Brain microvascular endothelial cell (primary cell): ENCODE data around the gene PRR35.

Experiments used
- DNase-seq: peaks from one replicate; pipeline ENCODE4 v3.0.0-alpha.2; 2020
- H3K27ac ChIP-seq: fragments of 250-450 bp; sonication (Bioruptor Pico); 2 replicates; pipeline ENCODE4 v1.5.1; 2020; ENCODE audit warnings: mild to moderate bottlenecking, moderate library complexity
- H3K27me3 ChIP-seq: fragments of 250-450 bp; sonication (Bioruptor Pico); replicated peaks from 2 replicates; pipeline ENCODE4 v1.5.1; 2020; ENCODE audit warnings: mild to moderate bottlenecking
- H3K36me3 ChIP-seq: fragments of 250-450 bp; sonication (Bioruptor Pico); replicated peaks from 2 replicates; pipeline ENCODE4 v1.5.1; 2020; ENCODE audit warnings: mild to moderate bottlenecking
- H3K4me3 ChIP-seq: 2 replicates; pipeline ENCODE4 v1.5.1; 2011; ENCODE audit warnings: low read depth, mild to moderate bottlenecking, control low read depth, low read length, moderate library complexity
- in situ Hi-C: cut with HindIII; loops from 2 replicates; pipeline ENCODE4 v1.10.0; 2017; ENCODE audit warnings: low sequenced_read_pairs, low pct_ligation_motif_present
- TF ChIP-seq, protein P1 (sequence below): IDR thresholded peaks from 2 replicates; pipeline ENCODE4 v1.5.1; 2011; ENCODE audit warnings: low read depth, mild to moderate bottlenecking, moderate library complexity, low read length, control low read depth, inconsistent platforms; ENCODE audit errors: missing control alignments

The PRR35 gene

DNA sequence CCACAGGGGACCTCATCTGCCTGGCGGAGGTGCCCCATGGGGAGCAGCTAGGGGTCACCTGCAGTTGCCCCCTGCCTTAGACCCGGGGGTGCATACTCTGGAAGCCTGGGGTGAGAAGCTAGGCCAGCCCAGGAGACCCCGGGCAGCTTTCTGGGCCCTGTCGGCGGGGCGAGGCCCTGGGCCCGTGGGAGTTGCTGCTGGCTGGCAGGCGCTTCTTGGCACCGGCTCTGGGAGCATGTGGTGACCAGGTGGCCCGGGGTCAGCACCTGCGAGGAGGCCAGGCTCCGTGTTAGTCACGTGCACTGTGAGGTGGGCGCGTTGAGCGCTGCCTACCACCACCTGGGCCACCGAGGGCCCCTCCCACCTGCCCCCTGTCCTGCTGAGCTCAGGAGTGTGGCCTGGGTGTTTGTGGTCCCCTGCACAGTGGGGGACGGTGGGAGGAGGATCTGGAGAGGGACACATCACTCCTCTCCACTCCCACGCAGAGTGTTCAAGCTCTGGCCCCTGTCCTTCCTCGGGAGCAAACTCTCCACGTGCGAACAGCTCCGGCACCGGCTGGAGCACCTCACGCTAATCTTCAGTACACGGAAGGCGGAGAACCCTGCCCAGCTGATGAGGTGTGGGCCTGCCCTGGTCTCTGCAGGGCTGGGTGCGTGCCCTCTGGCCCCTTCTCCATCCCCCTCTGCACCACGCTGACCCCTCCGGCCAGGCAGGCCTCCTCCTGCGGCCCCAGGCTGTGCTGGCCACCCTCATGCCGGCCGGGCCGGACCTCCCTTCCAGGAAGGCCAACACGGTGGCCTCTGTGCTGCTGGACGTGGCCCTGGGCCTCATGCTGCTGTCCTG is 15.4 kb downstream of the PRR35 start:
- in situ Hi-C loops = no loop called here
- TF ChIP-seq, protein P1, sequence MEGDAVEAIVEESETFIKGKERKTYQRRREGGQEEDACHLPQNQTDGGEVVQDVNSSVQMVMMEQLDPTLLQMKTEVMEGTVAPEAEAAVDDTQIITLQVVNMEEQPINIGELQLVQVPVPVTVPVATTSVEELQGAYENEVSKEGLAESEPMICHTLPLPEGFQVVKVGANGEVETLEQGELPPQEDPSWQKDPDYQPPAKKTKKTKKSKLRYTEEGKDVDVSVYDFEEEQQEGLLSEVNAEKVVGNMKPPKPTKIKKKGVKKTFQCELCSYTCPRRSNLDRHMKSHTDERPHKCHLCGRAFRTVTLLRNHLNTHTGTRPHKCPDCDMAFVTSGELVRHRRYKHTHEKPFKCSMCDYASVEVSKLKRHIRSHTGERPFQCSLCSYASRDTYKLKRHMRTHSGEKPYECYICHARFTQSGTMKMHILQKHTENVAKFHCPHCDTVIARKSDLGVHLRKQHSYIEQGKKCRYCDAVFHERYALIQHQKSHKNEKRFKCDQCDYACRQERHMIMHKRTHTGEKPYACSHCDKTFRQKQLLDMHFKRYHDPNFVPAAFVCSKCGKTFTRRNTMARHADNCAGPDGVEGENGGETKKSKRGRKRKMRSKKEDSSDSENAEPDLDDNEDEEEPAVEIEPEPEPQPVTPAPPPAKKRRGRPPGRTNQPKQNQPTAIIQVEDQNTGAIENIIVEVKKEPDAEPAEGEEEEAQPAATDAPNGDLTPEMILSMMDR = no peak
- Histone ChIP-seq H3K27ac (no peak overlapping the region), H3K36me3 (peaks cover 17% of the 10 kb centered on the region), H3K27me3 (no peaks in the 10 kb centered on the region), H3K4me3 (no peak overlapping the region)
- no peak for DNase-seq

DNA sequence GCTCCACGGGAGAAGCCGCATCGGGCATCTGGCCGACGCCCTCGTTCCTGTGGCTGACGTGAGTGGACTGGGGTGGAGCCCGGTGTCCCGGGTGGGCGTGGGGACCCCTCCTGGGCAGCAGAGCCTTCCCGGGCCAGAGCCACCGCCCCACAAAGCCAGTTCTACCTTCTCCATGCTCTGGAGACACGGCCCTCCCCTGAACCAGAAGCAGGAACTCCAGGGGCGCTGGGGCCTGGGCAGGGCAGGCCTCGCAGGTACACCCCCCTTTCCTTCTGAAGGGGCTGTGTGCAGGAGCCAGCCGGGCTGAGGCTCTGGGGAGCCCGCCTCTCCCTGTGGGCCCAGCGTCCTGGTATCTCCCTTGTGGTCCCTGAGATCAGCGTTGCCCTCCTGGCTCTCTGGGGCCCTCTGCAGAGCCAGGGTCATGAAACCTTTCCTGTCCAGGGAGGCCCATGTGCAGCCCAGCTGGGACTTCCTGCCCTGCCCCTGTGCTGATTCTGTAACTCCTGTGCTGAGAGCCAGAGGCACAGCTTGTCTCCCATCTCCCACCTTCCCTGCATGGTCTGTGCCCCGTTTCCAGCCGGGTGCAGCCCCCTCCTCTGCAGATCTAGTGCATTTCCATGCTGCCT is 16.1 kb downstream of the PRR35 start:
- Histone ChIP-seq H3K36me3 (peaks cover 17% of the 10 kb centered on the region), H3K27me3 (no peaks in the 10 kb centered on the region), H3K27ac (no peak overlapping the region), H3K4me3 (no peak overlapping the region)
- in situ Hi-C loops = no loop called here
- no peak for DNase-seq
- TF ChIP-seq, protein P1 = no peak

DNA sequence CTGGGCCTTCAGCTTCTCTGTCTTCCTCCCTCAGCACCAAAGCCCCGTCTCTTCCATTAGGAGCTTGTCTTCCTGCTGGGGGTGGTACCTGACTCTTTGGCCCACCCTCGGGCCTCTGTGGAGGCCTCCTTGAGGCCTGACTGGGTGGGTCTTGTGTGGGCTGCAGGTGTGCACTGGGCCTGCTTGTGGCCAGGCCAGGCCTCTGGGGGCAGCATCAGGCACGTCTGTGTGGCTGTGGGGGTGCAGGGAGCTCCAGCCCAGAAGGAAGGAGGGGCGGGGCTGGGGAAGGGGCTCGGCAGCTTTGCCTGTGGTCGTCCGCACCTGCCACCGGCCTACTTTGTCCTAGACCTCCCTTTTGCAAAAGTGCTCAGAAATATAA is 16.6 kb downstream of the PRR35 start:
- TF ChIP-seq, protein P1 = no peak
- in situ Hi-C loops = no loop called here
- peaks cover 17% of the 10 kb centered on the region for H3K36me3 ChIP-seq
- DNase-seq = no peak
- H3K4me3 ChIP-seq = no peak overlapping the region
- no peak overlapping the region for H3K27ac ChIP-seq
- H3K27me3 ChIP-seq = no peaks in the 10 kb centered on the region

DNA sequence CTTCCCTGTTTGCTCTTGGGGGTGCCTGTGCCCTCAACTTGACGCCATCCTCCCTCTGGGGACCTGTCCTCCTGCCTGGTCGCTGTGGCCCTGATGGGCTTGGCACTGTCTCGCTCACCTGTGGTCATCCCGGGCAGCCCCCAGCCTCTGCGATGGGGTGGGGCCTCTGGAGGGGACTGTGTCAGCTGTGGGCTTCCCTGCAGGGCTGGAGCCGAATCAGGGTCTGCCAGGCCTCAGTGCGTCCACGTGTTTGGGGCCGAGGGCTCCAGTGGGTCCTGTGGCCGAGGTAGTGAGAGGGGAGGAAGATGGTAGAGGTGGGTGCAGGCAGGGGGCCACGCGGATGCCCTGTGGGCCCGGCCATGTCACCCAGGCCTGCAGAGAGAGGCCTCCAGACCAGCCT is 17.6 kb downstream of the PRR35 start:
- peaks cover 17% of the 10 kb centered on the region for H3K36me3 ChIP-seq

DNA sequence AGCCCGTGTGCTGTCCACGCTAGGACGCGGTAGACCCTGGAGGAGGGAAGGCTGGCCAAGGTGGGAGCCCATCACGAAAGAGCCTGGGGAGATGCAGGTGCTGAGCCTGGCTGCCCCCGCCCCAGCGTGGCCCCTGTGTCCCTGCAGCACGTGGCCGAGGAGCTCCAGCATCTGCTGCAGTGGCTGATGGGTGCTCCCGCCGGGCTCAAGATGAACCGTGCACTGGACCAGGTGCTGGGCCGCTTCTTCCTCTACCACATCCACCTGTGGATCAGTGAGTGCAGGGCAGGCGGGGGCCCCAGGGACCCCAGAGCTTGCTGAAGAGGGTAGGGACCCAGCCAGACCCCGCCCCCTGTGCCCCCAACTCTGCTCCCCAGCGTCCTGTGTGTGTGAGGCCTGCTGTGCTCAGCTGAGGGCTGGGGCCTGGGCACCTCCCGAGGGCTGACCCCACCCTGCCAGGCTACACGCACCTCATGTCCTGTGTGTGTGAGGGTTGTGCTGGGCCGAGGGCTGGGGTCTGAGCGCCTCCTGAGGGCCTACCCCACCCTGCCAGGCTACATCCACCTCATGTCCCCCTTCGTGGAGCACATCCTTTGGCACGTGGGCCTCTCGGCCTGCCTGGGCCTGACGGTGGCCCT is 18.2 kb downstream of the PRR35 start:
- H3K27ac ChIP-seq = no peak overlapping the region
- no peak overlapping the region for H3K4me3 ChIP-seq
- H3K27me3 ChIP-seq = no peaks in the 10 kb centered on the region
- in situ Hi-C loops = no loop called here
- no peak for DNase-seq
- peaks cover 17% of the 10 kb centered on the region for H3K36me3 ChIP-seq
- TF ChIP-seq, protein P1 = no peak

More for the DNA sequence above, 17.6 kb downstream of the PRR35 start:
- in situ Hi-C loops = no loop called here
- Histone ChIP-seq H3K27ac (no peak overlapping the region), H3K4me3 (no peak overlapping the region), H3K27me3 (no peaks in the 10 kb centered on the region)
- TF ChIP-seq, protein P1 = no peak
- DNase-seq = no peak
